IMR-90 (cell line): ENCODE results near the gene WBP1L. TPM values are rescaled to one million over a fixed set of nuclear protein-coding genes. Genes with fewer than 3 reads are reported as not detected.

Source experiments
- ATAC-seq: fragments of 200-7000 bp; cut with Tn5 transposase; 2 replicates; pipeline ENCODE4 v1.9.1; 2020; ENCODE audit warnings: low read depth, mild to moderate bottlenecking, moderate library complexity
- BruUV-seq: library from RNA; stranded (reverse); fragments of 400-500 nt; replicated peaks from 2 replicates; lab custom pipeline; 2021; lab: Mats Ljungman, UMichigan
- CTCF ChIA-PET: fragments of 300-600 bp; formaldehyde crosslinking; extraction: SDS; loops from one replicate; lab custom pipeline; 2021; ENCODE audit warnings: antibody characterized with exemption; lab: Yijun Ruan, JAX
- POLR2A ChIA-PET: fragments of 300-600 bp; sonication (Branson Sonifier 250); formaldehyde crosslinking; loops from one replicate; lab custom pipeline; 2022; ENCODE audit warnings: antibody characterized with exemption; ENCODE audit not compliant: unreplicated experiment; lab: Charles Lee
- DNase-seq: peaks from one replicate; pipeline ENCODE4 v3.0.0; 2013
- H2AFZ ChIP-seq: replicated peaks from 2 replicates; pipeline ENCODE3; 2013; ENCODE audit warnings: low read length, mild to moderate bottlenecking; ENCODE audit not compliant: poor library complexity
- H2AK5ac ChIP-seq: 2 replicates; pipeline ENCODE4 v1.6.1; 2013; ENCODE audit warnings: low read depth, low read length, inconsistent platforms
- H2AK9ac ChIP-seq: replicated peaks from 2 replicates; pipeline ENCODE3; 2013; ENCODE audit warnings: mild to moderate bottlenecking, low read depth, low read length, moderate library complexity; ENCODE audit not compliant: poor library complexity
- H2BK120ac ChIP-seq: 2 replicates; pipeline ENCODE4 v1.6.1; 2013; ENCODE audit warnings: low read depth, low read length, inconsistent platforms
- H2BK15ac ChIP-seq: 3 replicates; pipeline ENCODE4 v1.6.1; 2013; ENCODE audit warnings: low read depth, low read length, inconsistent platforms
- H2BK20ac ChIP-seq: 2 replicates; pipeline ENCODE4 v1.6.1; 2013; ENCODE audit warnings: low read depth, mild to moderate bottlenecking, inconsistent platforms, low read length, moderate library complexity
- H2BK5ac ChIP-seq: 2 replicates; pipeline ENCODE4 v1.6.1; 2013; ENCODE audit warnings: mild to moderate bottlenecking, low read depth, low read length, inconsistent platforms; ENCODE audit not compliant: poor library complexity, severe bottlenecking
- H3K14ac ChIP-seq: replicated peaks from 2 replicates; pipeline ENCODE4 v1.6.1; 2013; ENCODE audit warnings: low read depth, low read length, inconsistent platforms
- H3K18ac ChIP-seq: 2 replicates; pipeline ENCODE4 v1.6.1; 2013; ENCODE audit warnings: low read depth, low read length, control low read depth
- H3K23ac ChIP-seq: 2 replicates; pipeline ENCODE4 v1.6.1; 2013; ENCODE audit warnings: low read depth, low read length, inconsistent platforms
- H3K27ac ChIP-seq: 2 replicates; pipeline ENCODE4 v1.5.1; 2013; ENCODE audit warnings: mild to moderate bottlenecking, control low read depth, low read length; ENCODE audit not compliant: insufficient read depth
- H3K27me3 ChIP-seq: 2 replicates; pipeline ENCODE4 v1.6.1; 2013; ENCODE audit warnings: low read length; ENCODE audit not compliant: control insufficient read depth, insufficient read depth
- H3K36me3 ChIP-seq: 2 replicates; pipeline ENCODE4 v1.6.1; 2013; ENCODE audit warnings: low read length, mixed read lengths; ENCODE audit not compliant: control insufficient read depth, insufficient read depth
- H3K4ac ChIP-seq: 2 replicates; pipeline ENCODE4 v1.6.1; 2013; ENCODE audit warnings: low read depth, low read length, inconsistent platforms
- H3K4me1 ChIP-seq: 2 replicates; pipeline ENCODE4 v1.6.1; 2013; ENCODE audit warnings: low read length, mixed read lengths; ENCODE audit not compliant: control insufficient read depth, insufficient read depth
- H3K4me2 ChIP-seq: 2 replicates; pipeline ENCODE4 v1.6.1; 2013; ENCODE audit warnings: low read depth, mild to moderate bottlenecking, control low read depth, low read length, moderate library complexity
- H3K4me3 ChIP-seq: 2 replicates; pipeline ENCODE4 v1.5.1; 2013; ENCODE audit warnings: low read depth, mild to moderate bottlenecking, control low read depth, low read length, moderate library complexity; ENCODE audit not compliant: insufficient read depth
- H3K56ac ChIP-seq: 2 replicates; pipeline ENCODE4 v1.6.1; 2013; ENCODE audit warnings: low read length, inconsistent platforms; ENCODE audit not compliant: insufficient read depth; ENCODE audit errors: extremely low read depth
- H3K79me1 ChIP-seq, 2 experiments: 2 replicates each; pipeline ENCODE4 v1.6.1; 2013; ENCODE audit warnings: low read length in 2 of 2, inconsistent platforms in 1 of 2, low read depth in 1 of 2
- H3K9ac ChIP-seq: 2 replicates; pipeline ENCODE4 v1.6.1; 2013; ENCODE audit warnings: low read depth, low read length, control low read depth
- H3K9me1 ChIP-seq: 2 replicates; pipeline ENCODE4 v1.6.1; 2013; ENCODE audit warnings: low read length, inconsistent platforms; ENCODE audit not compliant: insufficient read depth
- H3K9me3 ChIP-seq: 2 replicates; pipeline ENCODE4 v1.6.1; 2013; ENCODE audit warnings: low read length; ENCODE audit not compliant: control insufficient read depth, insufficient read depth
- H4K20me1 ChIP-seq: 2 replicates; pipeline ENCODE4 v1.6.1; 2013; ENCODE audit warnings: low read length, inconsistent platforms; ENCODE audit not compliant: insufficient read depth
- H4K5ac ChIP-seq: 2 replicates; pipeline ENCODE4 v1.6.1; 2013; ENCODE audit warnings: mild to moderate bottlenecking, low read depth, low read length, control low read depth
- H4K8ac ChIP-seq, 2 experiments: 2 replicates each; pipeline ENCODE4 v1.6.1; 2013; ENCODE audit warnings: low read depth in 2 of 2, low read length in 2 of 2, control low read depth in 1 of 2, inconsistent platforms in 1 of 2
- H4K91ac ChIP-seq: 2 replicates; pipeline ENCODE4 v1.6.1; 2013; ENCODE audit warnings: low read depth, low read length, inconsistent platforms; ENCODE audit not compliant: insufficient read depth
- BHLHE40 ChIP-seq: fragments of 150-350 bp; IDR thresholded peaks from 2 replicates; pipeline ENCODE4 v1.6.1; 2016; ENCODE audit warnings: mild to moderate bottlenecking, low read depth, low read length
- CEBPB ChIP-seq: IDR thresholded peaks from 2 replicates; pipeline ENCODE4 v1.6.1; 2012; ENCODE audit warnings: low read depth, low read length, improper control_type of control experiment
- CHD1 ChIP-seq: IDR thresholded peaks from 2 replicates; pipeline ENCODE4 v1.6.1; 2012; ENCODE audit warnings: low read depth, low read length, improper control_type of control experiment
- FOS ChIP-seq: fragments of 150-350 bp; IDR thresholded peaks from 2 replicates; pipeline ENCODE4 v1.6.1; 2016; ENCODE audit warnings: low read depth, low read length
- MAZ ChIP-seq: IDR thresholded peaks from 2 replicates; pipeline ENCODE4 v1.6.1; 2012; ENCODE audit warnings: low read depth, mild to moderate bottlenecking, low read length, improper control_type of control experiment, moderate library complexity, borderline replicate concordance
- NFE2L2 ChIP-seq: fragments of 150-350 bp; IDR thresholded peaks from 2 replicates; pipeline ENCODE4 v1.6.1; 2016; ENCODE audit warnings: low read depth, mild to moderate bottlenecking, low read length
- RAD21 ChIP-seq: IDR thresholded peaks from 2 replicates; pipeline ENCODE4 v1.6.1; 2012; ENCODE audit warnings: low read length, improper control_type of control experiment
- RFX5 ChIP-seq: IDR thresholded peaks from 2 replicates; pipeline ENCODE4 v1.8.0; 2012; ENCODE audit warnings: low read depth, mild to moderate bottlenecking, low read length, moderate library complexity
- SMC3 ChIP-seq: fragments of 150-350 bp; IDR thresholded peaks from 2 replicates; pipeline ENCODE4 v1.6.1; 2016; ENCODE audit warnings: low read depth, mild to moderate bottlenecking, antibody characterized with exemption, low read length, moderate library complexity
- WGBS, 2 experiments: methylation state at CpG; one replicate each; pipeline versions ENCODE4 v1.1.5 to v1.1.7; 2013; ENCODE audit warnings: missing lambda C conversion rate in 2 of 2; ENCODE audit not compliant: insufficient read length in 1 of 2; ENCODE audit errors: extremely low coverage in 2 of 2; 5-methylcytosine and 5-hydroxymethylcytosine counted together
- dilution Hi-C: fragments of 300-500 bp; cut with HindIII; formaldehyde crosslinking; loops from one replicate; pipeline ENCODE4 v1.14.3; 2018; ENCODE audit warnings: low sequenced_read_pairs; ENCODE audit not compliant: unreplicated experiment
- in situ Hi-C: fragments of 300-500 bp; cut with MboI; formaldehyde crosslinking; loops from 3 replicates; pipeline ENCODE4 v1.14.3; 2019; ENCODE audit warnings: low sequenced_read_pairs, inconsistent platforms, mixed read lengths
- intact Hi-C: fragments of 100-400 bp; cut with micrococcal nuclease; formaldehyde crosslinking; loops from 2 replicates; pipeline ENCODE4 v1.10.0; 2022
- polyA plus RNA-seq, 3 experiments: library from polyadenylated mRNA; depleted of rRNA; stranded (reverse); fragments of >200 nt; gene quantifications; 2 replicates each; pipeline ENCODE4 v1.2.3, GENCODE V29; 2012; ENCODE audit warnings: low replicate concordance in 1 of 3
- total RNA-seq: library from RNA; depleted of rRNA; stranded (reverse); fragments of >200 nt; gene quantifications from 2 replicates; pipeline ENCODE4 v1.2.3, GENCODE V29; 2012
- TF ChIP-seq, protein P1 (sequence below): conservative IDR thresholded peaks from 2 replicates; pipeline ENCODE4 v1.5.1; 2012; ENCODE audit warnings: mild to moderate bottlenecking, low read depth, low read length, improper control_type of control experiment

WBP1L gene
- total and polyA plus RNA-seq, 2 of the 4 experiments (the other 2 are of a cell fraction): 20.7 to 31.0 TPM

DNA sequence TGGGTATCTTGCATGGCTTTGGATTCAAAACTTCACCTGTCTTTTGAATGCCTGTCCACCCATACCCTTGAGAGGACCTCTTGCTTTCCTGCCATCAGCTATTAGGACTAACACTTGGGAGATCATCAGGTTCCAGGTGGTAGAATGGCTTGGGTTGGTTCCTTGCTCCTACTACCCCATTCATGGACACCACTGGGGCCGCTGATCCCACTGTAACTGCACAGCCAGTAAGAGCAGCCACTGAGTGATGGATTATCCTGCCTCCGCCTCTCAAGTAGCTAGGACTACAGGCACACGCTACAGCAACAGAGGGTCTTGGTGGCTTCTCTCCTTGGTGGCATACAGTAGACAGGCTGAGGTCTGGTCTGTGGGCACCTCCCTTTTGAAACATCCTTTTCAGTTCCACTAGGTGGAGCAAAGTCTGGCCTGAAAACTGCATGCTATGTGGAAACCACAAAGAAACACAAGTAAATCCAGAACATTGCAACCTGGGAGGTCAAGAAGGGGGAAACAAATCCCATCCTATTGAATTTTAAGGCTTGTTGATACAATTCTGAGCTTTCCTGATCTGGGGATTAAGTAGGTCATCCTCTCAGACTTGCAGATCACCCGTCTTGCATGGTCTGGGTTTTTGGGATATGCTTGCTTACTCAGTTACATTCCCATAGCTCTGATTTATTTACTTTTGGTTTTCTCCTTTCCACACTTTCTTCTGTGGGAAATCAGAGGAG is 9.4 kb downstream of the WBP1L start:
- peak overlapping the region; percentile 83 for H2AK5ac ChIP-seq
- no peaks in the 10 kb centered on the region for H3K36me3 ChIP-seq
- 0 out of 2 replicates have a peak overlapping the region, but pooled peaks have one; percentile 10 for H3K56ac ChIP-seq
- peak; percentile 77 for ATAC-seq
- POLR2A ChIA-PET: interaction anchor here (0.6 kb wide), 2 partner anchors 37 to 139 kb away, joined by 3 to 4 read pairs; no protein-coding TSS in a partner anchor
- H4K20me1 ChIP-seq: peaks cover 76% of the 10 kb centered on the region
- no peaks in the 10 kb centered on the region for H3K9me3 ChIP-seq
- peak overlapping the region; percentile 51 for H4K91ac ChIP-seq
- CTCF ChIA-PET: interaction anchor here (0.5 to 2.0 kb wide), 9 partner anchors 9 to 148 kb away, joined by 3 to 10 read pairs (median 3); partner anchors contain the start of gene WBP1L
- H3K4ac ChIP-seq: peak overlapping the region; percentile 71
- peak overlapping the region; percentile 43 for H3K4me2 ChIP-seq
- H2BK120ac ChIP-seq: peak overlapping the region; percentile 18
- H2BK5ac ChIP-seq: peak overlapping the region; percentile 64
- dilution Hi-C loops: no loop called here
- 0 out of 2 replicates have a peak overlapping the region, but pooled peaks have one; percentile 21 for H3K23ac ChIP-seq
- H2BK15ac ChIP-seq: no peak overlapping the region; the same call in 2 of the 3 replicates
- no CpG with 5 or more reads among the region's 4 CpGs for WGBS, 2 experiments
- TF ChIP-seq FOS: no peak; the same call in 1 of the 2 replicates
- no peak for TF ChIP-seq RFX5
- TF ChIP-seq CEBPB: no peak
- peak; percentile 63 for TF ChIP-seq RAD21
- peak; percentile 17; the same call in 1 of the 2 replicates for TF ChIP-seq BHLHE40
- TF ChIP-seq, protein P1, sequence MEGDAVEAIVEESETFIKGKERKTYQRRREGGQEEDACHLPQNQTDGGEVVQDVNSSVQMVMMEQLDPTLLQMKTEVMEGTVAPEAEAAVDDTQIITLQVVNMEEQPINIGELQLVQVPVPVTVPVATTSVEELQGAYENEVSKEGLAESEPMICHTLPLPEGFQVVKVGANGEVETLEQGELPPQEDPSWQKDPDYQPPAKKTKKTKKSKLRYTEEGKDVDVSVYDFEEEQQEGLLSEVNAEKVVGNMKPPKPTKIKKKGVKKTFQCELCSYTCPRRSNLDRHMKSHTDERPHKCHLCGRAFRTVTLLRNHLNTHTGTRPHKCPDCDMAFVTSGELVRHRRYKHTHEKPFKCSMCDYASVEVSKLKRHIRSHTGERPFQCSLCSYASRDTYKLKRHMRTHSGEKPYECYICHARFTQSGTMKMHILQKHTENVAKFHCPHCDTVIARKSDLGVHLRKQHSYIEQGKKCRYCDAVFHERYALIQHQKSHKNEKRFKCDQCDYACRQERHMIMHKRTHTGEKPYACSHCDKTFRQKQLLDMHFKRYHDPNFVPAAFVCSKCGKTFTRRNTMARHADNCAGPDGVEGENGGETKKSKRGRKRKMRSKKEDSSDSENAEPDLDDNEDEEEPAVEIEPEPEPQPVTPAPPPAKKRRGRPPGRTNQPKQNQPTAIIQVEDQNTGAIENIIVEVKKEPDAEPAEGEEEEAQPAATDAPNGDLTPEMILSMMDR: peak; percentile 56
- TF ChIP-seq MAZ: peak; percentile 21; the same call in 1 of the 2 replicates
- TF ChIP-seq SMC3: peak; percentile 58
- TF ChIP-seq NFE2L2: no peak
- 0 out of 2 replicates have a peak, but pooled peaks have one; percentile 75 for TF ChIP-seq CHD1
- intact Hi-C loops: loop anchor here (1.0 to 5.0 kb wide), 4 partner anchors 10 to 62 kb away; partner anchors contain the start of gene WBP1L
- H4K5ac ChIP-seq: peak overlapping the region; percentile 4; the same call in 1 of the 2 replicates
- H3K4me1 ChIP-seq: peaks cover 14% of the 10 kb centered on the region
- peak overlapping the region in 1 of 2 experiments; percentile 14; a peak in 1 of 4 replicates for H4K8ac ChIP-seq
- peaks cover 20 to 74% of the 10 kb centered on the region in 2 experiments for H3K79me1 ChIP-seq
- peak overlapping the region; percentile 45; the same call in 1 of the 2 replicates for H3K14ac ChIP-seq
- no peak overlapping the region for H3K4me3 ChIP-seq
- H2AFZ ChIP-seq: no peak overlapping the region
- peak; percentile 83 for DNase-seq
- 0 out of 2 replicates have a peak overlapping the region, but pooled peaks have one; percentile 15 for H2BK20ac ChIP-seq
- H3K27me3 ChIP-seq: no peaks in the 10 kb centered on the region
- no TSS peak for BruUV-seq
- peak overlapping the region; percentile 7; the same call in 1 of the 2 replicates for H3K18ac ChIP-seq
- peak overlapping the region; percentile 13; the same call in 1 of the 2 replicates for H3K27ac ChIP-seq
- H2AK9ac ChIP-seq: peak overlapping the region; percentile 11
- H3K9me1 ChIP-seq: peaks cover 22% of the 10 kb centered on the region
- no peak overlapping the region for H3K9ac ChIP-seq
- in situ Hi-C loops: no loop called here
